Kidney epithelial cell (primary cell): Measurements from ENCODE around the gene TBC1D22A. TPM values are rescaled to one million over a fixed set of nuclear protein-coding genes. Genes with fewer than 3 reads are reported as not detected.

Source experiments
- DNase-seq: peaks from one replicate; pipeline ENCODE4 v3.0.0-alpha.2; 2010; ENCODE audit warnings: low read depth
- H3K27me3 ChIP-seq: 2 replicates; pipeline ENCODE4 v1.6.0; 2011; ENCODE audit warnings: low read length; ENCODE audit not compliant: control insufficient read depth, insufficient read depth
- H3K36me3 ChIP-seq: 2 replicates; pipeline ENCODE4 v1.5.1; 2011; ENCODE audit warnings: low read length; ENCODE audit not compliant: control insufficient read depth, insufficient read depth
- H3K4me3 ChIP-seq: 2 replicates; pipeline ENCODE4 v1.5.1; 2011; ENCODE audit warnings: low read depth, mild to moderate bottlenecking, control low read depth, low read length
- total RNA-seq: library from RNA; depleted of rRNA; stranded (reverse); fragments of >200 nt; gene quantifications from 2 replicates; pipeline ENCODE4 v1.2.3, GENCODE V29; 2015
- TF ChIP-seq, protein P1 (sequence below): IDR thresholded peaks from 2 replicates; pipeline ENCODE4 v1.5.1; 2011; ENCODE audit warnings: mild to moderate bottlenecking, moderate library complexity, low read length, control low read depth, inconsistent platforms; ENCODE audit not compliant: insufficient read depth, poor library complexity, severe bottlenecking

Gene TBC1D22A
- total RNA-seq, 1 donor from 2014 or later: 25.7 TPM

- no peak overlapping the region for H3K4me3 ChIP-seq
- no peaks in the 10 kb centered on the region for H3K27me3 ChIP-seq
- no peaks in the 10 kb centered on the region for H3K36me3 ChIP-seq
- TF ChIP-seq, protein P1, sequence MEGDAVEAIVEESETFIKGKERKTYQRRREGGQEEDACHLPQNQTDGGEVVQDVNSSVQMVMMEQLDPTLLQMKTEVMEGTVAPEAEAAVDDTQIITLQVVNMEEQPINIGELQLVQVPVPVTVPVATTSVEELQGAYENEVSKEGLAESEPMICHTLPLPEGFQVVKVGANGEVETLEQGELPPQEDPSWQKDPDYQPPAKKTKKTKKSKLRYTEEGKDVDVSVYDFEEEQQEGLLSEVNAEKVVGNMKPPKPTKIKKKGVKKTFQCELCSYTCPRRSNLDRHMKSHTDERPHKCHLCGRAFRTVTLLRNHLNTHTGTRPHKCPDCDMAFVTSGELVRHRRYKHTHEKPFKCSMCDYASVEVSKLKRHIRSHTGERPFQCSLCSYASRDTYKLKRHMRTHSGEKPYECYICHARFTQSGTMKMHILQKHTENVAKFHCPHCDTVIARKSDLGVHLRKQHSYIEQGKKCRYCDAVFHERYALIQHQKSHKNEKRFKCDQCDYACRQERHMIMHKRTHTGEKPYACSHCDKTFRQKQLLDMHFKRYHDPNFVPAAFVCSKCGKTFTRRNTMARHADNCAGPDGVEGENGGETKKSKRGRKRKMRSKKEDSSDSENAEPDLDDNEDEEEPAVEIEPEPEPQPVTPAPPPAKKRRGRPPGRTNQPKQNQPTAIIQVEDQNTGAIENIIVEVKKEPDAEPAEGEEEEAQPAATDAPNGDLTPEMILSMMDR: no peak
- DNase-seq: no peak
Observed at GRCh38 chr22:46884365-46884764, 121.9 kb downstream of the TBC1D22A start.

GRCh38 chr22:46887978-46888377, 125.5 kb downstream of the TBC1D22A start:
- no peak for DNase-seq
- H3K4me3 ChIP-seq: no peak overlapping the region
- TF ChIP-seq, protein P1: no peak
- H3K36me3 ChIP-seq: no peaks in the 10 kb centered on the region
- H3K27me3 ChIP-seq: no peaks in the 10 kb centered on the region

DNA sequence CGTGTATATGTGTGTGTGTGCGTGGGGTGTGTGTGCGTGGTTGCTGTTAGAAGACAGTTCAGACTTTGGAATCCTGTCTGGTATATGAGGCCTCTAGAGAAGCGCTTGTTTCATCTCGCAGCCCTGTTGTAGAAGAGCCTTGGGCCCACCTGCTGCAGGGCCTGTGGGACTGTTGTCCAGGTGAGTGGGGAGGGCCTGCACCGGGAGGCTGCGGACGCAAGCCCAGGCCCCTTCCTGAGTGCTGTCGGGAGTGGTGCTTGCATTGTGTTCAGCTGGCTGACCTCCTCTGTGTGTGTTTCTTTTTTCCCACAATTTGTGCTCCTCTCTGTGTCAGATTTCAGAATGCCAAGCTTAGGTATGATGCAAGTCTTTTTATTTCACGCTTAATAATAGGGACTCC, 128.4 kb downstream of the TBC1D22A start:
- TF ChIP-seq, protein P1: no peak
- DNase-seq: no peak
- no peaks in the 10 kb centered on the region for H3K36me3 ChIP-seq
- H3K4me3 ChIP-seq: no peak overlapping the region
- H3K27me3 ChIP-seq: no peaks in the 10 kb centered on the region

DNA sequence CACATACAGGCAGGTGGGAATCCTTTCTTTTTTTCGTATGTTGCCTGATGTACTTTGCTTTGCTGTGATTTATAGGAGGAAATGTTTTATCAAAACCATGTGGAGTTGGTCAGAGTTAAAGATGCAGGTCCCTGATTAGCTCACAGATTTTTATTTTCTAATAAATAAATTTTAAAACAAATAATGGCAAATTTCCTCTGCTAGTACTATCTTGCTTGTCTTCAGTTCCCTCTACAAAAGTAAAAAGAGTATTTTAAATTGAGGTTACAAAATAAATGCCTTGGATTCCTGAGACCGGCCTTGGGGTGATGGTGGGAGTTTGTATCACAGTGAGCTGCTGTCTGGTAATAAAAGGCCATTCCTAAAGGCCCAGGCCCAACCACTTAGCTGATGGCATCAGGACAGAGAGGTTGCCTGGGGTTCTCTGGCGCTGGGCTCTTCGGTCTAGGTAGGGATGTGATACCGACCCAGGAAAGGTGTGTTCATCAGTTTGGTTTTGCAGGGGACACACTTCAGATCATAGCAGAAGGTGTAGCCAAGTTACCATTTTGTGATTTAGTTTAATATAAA, 129.0 kb downstream of the TBC1D22A start:
- no peak for DNase-seq
- no peak overlapping the region for H3K4me3 ChIP-seq
- TF ChIP-seq, protein P1: no peak
- no peaks in the 10 kb centered on the region for H3K27me3 ChIP-seq
- no peaks in the 10 kb centered on the region for H3K36me3 ChIP-seq

DNA sequence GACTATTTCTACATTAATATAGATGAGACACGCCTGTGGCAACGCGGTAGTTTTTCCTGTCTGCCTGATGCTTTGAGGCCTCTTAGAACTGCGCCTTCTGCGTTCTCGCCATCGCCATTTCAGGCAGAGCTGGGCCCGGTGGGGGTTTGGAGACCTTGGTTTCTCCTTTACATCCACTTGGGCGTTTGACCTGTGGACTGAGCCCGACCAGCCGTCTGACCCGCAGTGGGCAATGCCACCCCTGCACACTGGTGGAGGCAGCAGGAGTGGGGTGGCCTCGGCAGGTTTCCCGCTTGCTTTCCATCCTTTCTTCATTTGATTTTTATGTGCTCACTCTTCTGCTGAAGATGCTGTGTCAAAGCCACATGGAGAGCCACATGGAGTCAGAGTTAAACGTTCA, 130.4 kb downstream of the TBC1D22A start:
- H3K36me3 ChIP-seq: no peaks in the 10 kb centered on the region
- TF ChIP-seq, protein P1: no peak
- DNase-seq: no peak
- no peak overlapping the region for H3K4me3 ChIP-seq
- H3K27me3 ChIP-seq: no peaks in the 10 kb centered on the region
